ENCODE measurements around the gene ANKRD11. TPM values are rescaled to one million over a fixed set of nuclear protein-coding genes. Genes with fewer than 3 reads are reported as not detected.

The ANKRD11 gene
- total RNA-seq, 1 experiment from 2014 or later, result 266 TPM

DNA sequence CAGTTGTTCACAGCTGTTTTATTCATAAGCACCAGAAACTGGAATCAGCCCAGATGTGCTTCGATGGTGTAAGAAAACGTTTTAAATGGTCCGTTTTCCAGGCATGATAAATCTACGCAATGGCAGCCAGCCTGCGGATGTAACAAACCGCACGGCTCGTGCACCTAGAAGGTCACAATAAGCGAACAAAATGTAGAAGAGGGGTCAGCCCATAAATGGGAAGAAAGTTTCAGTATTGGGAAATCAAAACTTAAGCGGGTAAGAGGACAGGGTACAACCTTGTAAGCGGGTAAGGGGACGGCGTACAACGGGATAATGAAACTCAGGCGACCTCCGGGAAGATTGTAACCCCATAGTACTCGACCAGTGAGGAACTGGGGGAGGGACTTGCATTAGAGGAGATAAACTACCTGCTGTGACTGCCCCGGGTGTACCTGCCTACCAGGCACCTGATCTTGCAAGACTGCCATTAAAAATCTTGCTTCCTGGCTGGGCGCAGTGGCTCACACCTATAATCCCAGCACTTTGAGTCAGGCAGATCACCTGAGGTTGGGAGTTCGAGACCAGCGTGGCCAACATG is 66.6 kb downstream of the ANKRD11 start:
- Histone ChIP-seq H3K9me2 (ENCODE audit: insufficient read depth) (no peaks in the 10 kb centered on the region), H3K27me3 (ENCODE audit: insufficient read depth, low read length) (no peaks in the 10 kb centered on the region), H3K36me3 (ENCODE audit: control insufficient read depth in 1 of 2, insufficient read depth in 2 of 2, low read length in 2 of 2) (peaks cover 8 to 9% of the 10 kb centered on the region in 2 experiments; a peak in 2 of 4 replicates), H2AFZ (ENCODE audit: low read depth, low read length, poor library complexity, severe bottlenecking) (no peak overlapping the region), H3K9me3 (ENCODE audit: control insufficient read depth in 1 of 2, insufficient read depth in 1 of 2, low read depth in 1 of 2, low read length in 2 of 2) (no peaks in the 10 kb centered on the region), H3K4me1 (ENCODE audit: control insufficient read depth in 1 of 2, insufficient read depth in 2 of 2, low read length in 2 of 2) (no peaks in the 10 kb centered on the region), H3K79me2 (ENCODE audit: insufficient read depth, low read length) (peaks cover 99% of the 10 kb centered on the region), H3K4me2 (ENCODE audit: low read length) (no peak overlapping the region), H3K4me3 (replicated peaks in 1 of 2; ENCODE audit: low read depth in 1 of 2, low read length in 2 of 2) (no peak overlapping the region), H3K9ac (ENCODE audit: low read length) (no peak overlapping the region), H4K20me1 (ENCODE audit: insufficient read depth) (peaks cover 55% of the 10 kb centered on the region), H3K27ac (ENCODE audit: low read depth, low read length) (no peak overlapping the region)
- CTCF ChIA-PET, result no interaction called here
- DNase-seq (ENCODE audit: low read depth, low spot score), result no peak
- POLR2A ChIA-PET, result no interaction called here
- no TSS peak for BruUV-seq (replicated peaks)
- RAD21 ChIA-PET (ENCODE audit: low non-redundant PET in 1 of 2, low total read pairs in 2 of 2, uncharacterized antibody in 2 of 2, unreplicated experiment in 2 of 2), result no interaction called here
- ATAC-seq, result no peak
- intact Hi-C loops (cut with micrococcal nuclease), result no loop called here
- TF ChIP-seq EZH2phosphoT487 (IDR thresholded peaks at IDR 0.05; ENCODE audit: borderline replicate concordance) (no peak), MAX (IDR thresholded peaks at IDR 0.05) (no peak), SP1 (IDR thresholded peaks at IDR 0.05; ENCODE audit: low read depth) (no peak), POLR2AphosphoS5 (IDR thresholded peaks at IDR 0.05; ENCODE audit: low read depth, low read length) (no peak)

GRCh38 chr16:89422905-89423630 is 67.3 kb downstream of the ANKRD11 start:
- ATAC-seq (no peak; the same call in 1 of the 2 replicates), DNase-seq (ENCODE audit: low read depth, low spot score) (no peak)
- H3K4me1 ChIP-seq (ENCODE audit: control insufficient read depth in 1 of 2, insufficient read depth in 2 of 2, low read length in 2 of 2), result no peaks in the 10 kb centered on the region
- ChIA-PET POLR2A (no interaction called here), RAD21 (ENCODE audit: low non-redundant PET in 1 of 2, low total read pairs in 2 of 2, uncharacterized antibody in 2 of 2, unreplicated experiment in 2 of 2) (no interaction called here), CTCF (no interaction called here)
- H2AFZ ChIP-seq (ENCODE audit: low read depth, low read length, poor library complexity, severe bottlenecking), result no peak overlapping the region
- H3K27ac ChIP-seq (ENCODE audit: low read depth, low read length), result no peak overlapping the region
- H3K36me3 ChIP-seq (ENCODE audit: control insufficient read depth in 1 of 2, insufficient read depth in 2 of 2, low read length in 2 of 2), result peaks cover 8 to 9% of the 10 kb centered on the region in 2 experiments; a peak in 2 of 4 replicates
- no peak overlapping the region for H3K9ac ChIP-seq (ENCODE audit: low read length)
- H3K9me2 ChIP-seq (ENCODE audit: insufficient read depth), result no peaks in the 10 kb centered on the region
- intact Hi-C loops (cut with micrococcal nuclease), result no loop called here
- no peak overlapping the region for H3K4me3 ChIP-seq (replicated peaks in 1 of 2; ENCODE audit: low read depth in 1 of 2, low read length in 2 of 2)
- H3K79me2 ChIP-seq (ENCODE audit: insufficient read depth, low read length), result peaks cover 99% of the 10 kb centered on the region
- no peaks in the 10 kb centered on the region for H3K27me3 ChIP-seq (ENCODE audit: insufficient read depth, low read length)
- no peaks in the 10 kb centered on the region for H3K9me3 ChIP-seq (ENCODE audit: control insufficient read depth in 1 of 2, insufficient read depth in 1 of 2, low read depth in 1 of 2, low read length in 2 of 2)
- peaks cover 61% of the 10 kb centered on the region for H4K20me1 ChIP-seq (ENCODE audit: insufficient read depth)
- BruUV-seq (replicated peaks), result no TSS peak
- no peak overlapping the region for H3K4me2 ChIP-seq (ENCODE audit: low read length)
- TF ChIP-seq JUND (IDR thresholded peaks at IDR 0.05) (no peak), CTCF (IDR thresholded peaks at IDR 0.05 in 2 of 3, conservative IDR thresholded peaks at IDR 0.05 in 1 of 3; ENCODE audit: borderline replicate concordance in 1 of 3, insufficient read depth in 1 of 3, low read depth in 2 of 3, low read length in 2 of 3) (no peak), TCF7L2 (IDR thresholded peaks at IDR 0.05; ENCODE audit: borderline replicate concordance, extremely low read depth, insufficient read depth, insufficient read length) (no peak), ELF1 (IDR thresholded peaks at IDR 0.05; ENCODE audit: borderline replicate concordance, low read depth) (no peak), ZFX (IDR thresholded peaks at IDR 0.05) (no peak), EGR1 (IDR thresholded peaks at IDR 0.05; ENCODE audit: low read depth) (no peak), YY1 (IDR thresholded peaks at IDR 0.05; ENCODE audit: extremely low read depth, insufficient replicate concordance, low read depth, low read length) (no peak), EZH2 (IDR thresholded peaks at IDR 0.05) (no peak), RAD21 (IDR thresholded peaks at IDR 0.05; ENCODE audit: low read depth) (no peak), SP1 (IDR thresholded peaks at IDR 0.05; ENCODE audit: low read depth) (no peak), CBX3 (IDR thresholded peaks at IDR 0.05; ENCODE audit: low read depth) (no peak), POLR2AphosphoS5 (IDR thresholded peaks at IDR 0.05; ENCODE audit: low read depth, low read length) (no peak)
- TF ChIP-seq, protein P1, sequence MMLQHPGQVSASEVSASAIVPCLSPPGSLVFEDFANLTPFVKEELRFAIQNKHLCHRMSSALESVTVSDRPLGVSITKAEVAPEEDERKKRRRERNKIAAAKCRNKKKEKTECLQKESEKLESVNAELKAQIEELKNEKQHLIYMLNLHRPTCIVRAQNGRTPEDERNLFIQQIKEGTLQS (IDR thresholded peaks at IDR 0.05), result no peak

Measured in HCT116 (cell line).